Immature natural killer cell (primary cell): ENCODE results near the gene SLC44A3. TPM values are rescaled to one million over a fixed set of nuclear protein-coding genes. Genes with fewer than 3 reads are reported as not detected.

Source experiments
- DNase-seq, 3 donors: peaks; one replicate each; pipeline ENCODE4 v3.0.0; 2022; ENCODE audit warnings: mixed read lengths in 1 of 3
- H3K27ac Mint-ChIP-seq, 6 donors: one replicate each; pipeline ENCODE4 v1.8.0; 2020; ENCODE audit warnings: mixed read lengths in 6 of 6, mild to moderate bottlenecking in 5 of 6, inconsistent platforms in 4 of 6, moderate library complexity in 3 of 6
- H3K27me3 Mint-ChIP-seq, 3 donors: one replicate each; pipeline ENCODE4 v1.8.0; 2020 to 2021; ENCODE audit warnings: low read depth in 3 of 3, mild to moderate bottlenecking in 3 of 3, mixed read lengths in 3 of 3, moderate library complexity in 3 of 3, inconsistent platforms in 1 of 3
- H3K36me3 Mint-ChIP-seq, 3 donors: one replicate each; pipeline ENCODE4 v1.8.0; 2020; ENCODE audit warnings: mixed read lengths in 3 of 3, inconsistent platforms in 2 of 3, mild to moderate bottlenecking in 2 of 3
- H3K4me1 Mint-ChIP-seq, 2 donors: one replicate each; pipeline ENCODE4 v1.8.0; 2020; ENCODE audit warnings: inconsistent platforms in 2 of 2, mild to moderate bottlenecking in 2 of 2, mixed read lengths in 2 of 2, moderate library complexity in 1 of 2
- H3K4me3 Mint-ChIP-seq, 5 donors: one replicate each; pipeline ENCODE4 v1.8.0; 2020; ENCODE audit warnings: mild to moderate bottlenecking in 5 of 5, mixed read lengths in 5 of 5, inconsistent platforms in 3 of 5, moderate library complexity in 3 of 5
- H3K9me3 Mint-ChIP-seq, 6 donors: one replicate each; pipeline ENCODE4 v1.8.0; 2020; ENCODE audit warnings: mild to moderate bottlenecking in 6 of 6, mixed read lengths in 6 of 6, inconsistent platforms in 4 of 6, moderate library complexity in 3 of 6
- polyA plus RNA-seq, 3 donors: library from polyadenylated mRNA; unstranded; fragments of 300-500 nt; fragmentation: Illumina TruSeq; gene quantifications; one replicate each; pipeline ENCODE4 v1.2.3, GENCODE V29; 2021

SLC44A3 gene
- polyA plus RNA-seq, 3 donors from 2014 or later = not detected

GRCh38 chr1:94858276-94858675 lies 38.1 kb downstream of the SLC44A3 start:
- Mint-ChIP-seq H3K27ac (no peak overlapping the region), H3K27me3 (peaks cover 0 to 2% (median 0%) of the 10 kb centered on the region in 3 donors), H3K36me3 (no peaks in the 10 kb centered on the region), H3K4me3 (no peak overlapping the region), H3K4me1 (no peaks in the 10 kb centered on the region), H3K9me3 (no peaks in the 10 kb centered on the region)
- DNase-seq = no peak

- Mint-ChIP-seq H3K36me3 (no peaks in the 10 kb centered on the region), H3K4me1 (no peaks in the 10 kb centered on the region), H3K27ac (no peak overlapping the region), H3K9me3 (no peaks in the 10 kb centered on the region), H3K27me3 (peaks cover 0 to 2% (median 0%) of the 10 kb centered on the region in 3 donors), H3K4me3 (no peak overlapping the region)
- DNase-seq = no peak
Observed at GRCh38 chr1:94859174-94859573, 39.0 kb downstream of the SLC44A3 start.

DNA sequence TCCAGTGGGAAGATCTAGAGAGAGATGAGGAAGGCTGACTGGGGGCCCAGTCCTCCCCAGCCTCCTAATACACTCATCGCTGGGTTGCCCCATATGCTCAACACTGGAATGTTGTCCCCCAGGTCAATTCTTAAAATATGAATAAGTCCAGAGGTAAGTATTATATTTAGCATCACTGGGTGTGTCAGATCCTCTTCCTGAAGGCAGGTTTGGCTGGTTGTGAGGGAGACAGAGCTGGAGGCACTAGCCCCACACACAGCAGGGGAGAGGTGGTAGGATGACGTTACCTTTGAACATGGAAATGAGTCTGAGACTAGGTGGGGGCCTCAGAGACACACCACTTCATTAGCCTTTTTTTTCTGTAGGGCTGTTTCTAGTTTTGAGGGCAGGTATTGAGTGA lies 42.6 kb downstream of the SLC44A3 start:
- Mint-ChIP-seq H3K36me3 (no peaks in the 10 kb centered on the region), H3K27me3 (peaks cover 0 to 6% (median 0%) of the 10 kb centered on the region in 3 donors), H3K4me3 (no peak overlapping the region), H3K9me3 (no peaks in the 10 kb centered on the region), H3K4me1 (no peaks in the 10 kb centered on the region), H3K27ac (no peak overlapping the region)
- no peak for DNase-seq

DNA sequence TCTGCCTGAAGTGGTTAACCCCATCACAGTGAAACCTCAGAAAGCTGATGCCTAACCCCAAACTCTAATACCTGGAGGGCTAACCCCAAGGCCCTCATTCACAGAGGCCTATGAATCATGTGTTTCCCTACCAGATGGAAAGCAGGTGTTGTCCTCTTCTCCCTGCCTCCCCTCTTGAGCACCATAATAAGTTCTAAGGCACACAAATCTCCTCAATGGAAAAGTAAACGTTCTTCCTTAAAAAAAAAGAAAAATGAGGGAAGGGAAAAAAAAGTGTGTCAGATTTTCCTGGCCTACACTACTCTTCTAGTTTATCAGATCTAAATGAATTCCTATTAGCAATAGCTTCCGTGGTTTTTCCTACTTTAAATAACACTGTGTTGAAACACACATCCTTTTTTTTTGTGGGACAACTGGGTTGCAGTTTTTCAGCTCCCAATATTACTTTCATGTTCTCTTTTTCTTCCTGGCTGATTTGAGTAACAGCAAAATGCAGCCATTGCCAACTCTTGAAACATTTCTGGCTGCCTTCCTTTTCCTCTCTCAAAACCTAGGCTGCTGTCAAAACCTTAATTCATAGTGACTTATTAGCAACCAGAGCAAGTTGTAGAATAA lies 43.2 kb downstream of the SLC44A3 start:
- Mint-ChIP-seq H3K27ac (no peak overlapping the region), H3K36me3 (no peaks in the 10 kb centered on the region), H3K27me3 (peaks cover 0 to 6% (median 0%) of the 10 kb centered on the region in 3 donors), H3K9me3 (no peaks in the 10 kb centered on the region), H3K4me3 (no peak overlapping the region), H3K4me1 (no peaks in the 10 kb centered on the region)
- no peak for DNase-seq

GRCh38 chr1:94863919-94864318 lies 43.8 kb downstream of the SLC44A3 start:
- no peak overlapping the region for H3K4me3 Mint-ChIP-seq
- H3K36me3 Mint-ChIP-seq = no peaks in the 10 kb centered on the region

DNA sequence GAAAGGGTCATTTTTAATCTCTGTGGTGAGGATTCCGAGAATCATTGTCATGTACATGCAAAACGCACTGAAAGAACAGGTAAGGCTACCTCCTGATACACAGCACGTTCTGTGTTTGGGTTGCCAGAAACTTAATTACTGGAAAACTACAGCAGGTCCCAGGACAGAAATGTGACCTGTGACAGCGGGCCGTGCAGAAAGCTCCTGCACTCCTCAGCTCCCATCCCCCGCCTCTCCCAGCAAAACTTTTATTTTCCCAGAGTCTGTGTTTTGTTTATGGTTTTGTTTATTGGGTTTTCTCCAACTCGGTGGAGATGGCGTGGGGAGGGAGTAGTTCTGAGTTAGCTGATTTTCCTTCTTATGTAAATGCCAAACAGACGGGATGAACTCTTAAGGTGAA lies 44.7 kb downstream of the SLC44A3 start:
- Mint-ChIP-seq H3K36me3 (no peaks in the 10 kb centered on the region), H3K4me3 (no peak overlapping the region), H3K4me1 (no peaks in the 10 kb centered on the region), H3K9me3 (no peaks in the 10 kb centered on the region), H3K27me3 (peaks cover 0 to 8% (median 0%) of the 10 kb centered on the region in 3 donors), H3K27ac (no peak overlapping the region)
- DNase-seq = no peak

More at GRCh38 chr1:94863919-94864318, 43.8 kb downstream of the SLC44A3 start:
- no peak for DNase-seq
- H3K9me3 Mint-ChIP-seq = no peaks in the 10 kb centered on the region
- H3K4me1 Mint-ChIP-seq = no peaks in the 10 kb centered on the region
- peaks cover 0 to 6% (median 0%) of the 10 kb centered on the region in 3 donors for H3K27me3 Mint-ChIP-seq
- no peak overlapping the region for H3K27ac Mint-ChIP-seq

DNA sequence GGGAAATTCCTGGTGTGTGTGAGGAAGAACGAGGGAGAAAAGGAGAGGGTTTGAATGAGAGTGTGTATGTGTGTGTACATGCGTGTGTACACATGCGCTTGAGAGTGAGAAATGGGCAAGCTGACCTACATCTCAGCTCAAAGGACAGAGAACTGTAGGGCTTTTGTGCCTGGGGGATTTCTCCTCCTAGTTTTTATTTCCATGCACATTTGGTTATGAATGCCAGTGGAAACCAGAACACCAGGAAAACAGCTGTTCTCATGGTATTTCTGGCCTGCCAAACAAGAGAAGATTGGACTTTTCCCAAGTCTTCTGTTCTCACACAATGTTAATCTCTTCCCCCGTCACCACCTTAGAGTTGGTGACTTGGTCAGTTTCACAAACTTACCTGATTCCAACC lies 45.2 kb downstream of the SLC44A3 start:
- no peak for DNase-seq
- Mint-ChIP-seq H3K4me3 (no peak overlapping the region), H3K9me3 (no peaks in the 10 kb centered on the region), H3K27me3 (peaks cover 0 to 6% (median 0%) of the 10 kb centered on the region in 3 donors), H3K27ac (no peak overlapping the region), H3K4me1 (no peaks in the 10 kb centered on the region), H3K36me3 (no peaks in the 10 kb centered on the region)

DNA sequence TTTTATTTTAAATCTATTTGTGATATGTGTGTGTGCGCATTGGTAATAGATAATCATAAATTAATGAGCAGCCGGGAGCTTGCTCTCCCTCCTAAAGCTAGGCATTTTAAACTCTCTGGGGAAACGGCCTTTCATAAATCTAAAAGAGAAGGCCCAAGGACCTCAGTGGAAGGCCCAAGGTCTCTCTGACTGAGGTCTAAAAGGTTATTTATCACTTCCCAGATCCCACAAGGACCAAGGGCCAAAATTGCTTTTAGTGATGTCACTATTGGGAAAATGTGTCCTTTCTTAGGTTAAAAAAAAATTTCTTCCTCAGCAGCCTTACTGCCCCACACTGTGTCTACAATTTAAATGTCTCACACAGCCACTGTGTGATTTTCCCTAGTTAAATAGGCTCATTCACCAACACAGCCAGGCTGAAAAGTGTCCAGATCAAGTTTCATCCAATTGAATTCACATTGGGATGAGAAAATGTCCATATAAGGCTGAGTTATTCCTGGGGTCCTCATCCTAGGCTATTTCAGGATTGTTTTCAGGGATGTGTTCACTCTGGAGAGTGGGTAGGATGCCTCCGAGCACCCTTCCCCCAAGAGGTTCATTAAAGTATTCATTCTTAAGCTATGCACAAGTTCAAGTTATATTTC lies 46.1 kb downstream of the SLC44A3 start:
- Mint-ChIP-seq H3K9me3 (no peaks in the 10 kb centered on the region), H3K36me3 (no peaks in the 10 kb centered on the region), H3K4me3 (no peak overlapping the region), H3K27me3 (peaks cover 0 to 6% (median 2%) of the 10 kb centered on the region in 3 donors), H3K4me1 (no peaks in the 10 kb centered on the region), H3K27ac (no peak overlapping the region)
- DNase-seq = no peak

GRCh38 chr1:94871031-94871430 lies 50.9 kb downstream of the SLC44A3 start:
- DNase-seq = no peak
- no peak overlapping the region for H3K27ac Mint-ChIP-seq
- H3K27me3 Mint-ChIP-seq = peaks cover 0 to 7% (median 2%) of the 10 kb centered on the region in 3 donors
- no peak overlapping the region for H3K4me3 Mint-ChIP-seq
- no peaks in the 10 kb centered on the region for H3K4me1 Mint-ChIP-seq
- no peaks in the 10 kb centered on the region for H3K9me3 Mint-ChIP-seq
- no peaks in the 10 kb centered on the region for H3K36me3 Mint-ChIP-seq

DNA sequence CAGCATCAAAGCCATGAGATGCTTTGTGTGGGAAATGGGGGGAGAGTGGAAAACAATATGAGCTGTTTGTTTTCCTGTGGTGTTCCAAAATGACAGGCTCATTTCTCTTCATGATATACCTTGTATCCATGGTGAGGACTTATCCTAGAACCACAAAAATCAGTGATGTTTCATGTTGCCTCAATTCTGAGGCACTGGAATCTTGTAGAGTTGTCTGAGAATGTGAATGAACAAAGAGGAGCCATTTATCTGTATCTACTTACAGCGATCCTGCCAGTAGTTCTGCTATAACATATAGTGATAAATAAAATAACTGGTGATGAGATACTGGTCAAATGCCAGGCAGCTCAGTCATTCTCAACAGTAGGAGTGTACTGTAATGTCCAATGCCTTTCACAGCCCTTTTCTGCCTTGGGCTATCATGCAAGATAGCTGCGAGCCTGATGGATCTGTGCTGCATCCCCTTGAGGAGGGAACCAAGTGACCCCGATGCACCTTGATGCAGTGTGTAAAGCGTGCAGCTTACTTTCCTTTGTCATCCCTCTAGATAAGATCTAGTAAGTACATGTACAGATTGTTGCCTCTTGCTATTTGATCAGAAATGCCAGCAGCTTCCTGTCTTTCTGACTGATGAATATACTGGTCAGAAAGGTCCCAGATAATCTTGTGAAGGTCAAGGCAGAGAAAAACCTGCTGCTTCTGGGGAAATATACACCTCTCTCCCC lies 52.8 kb downstream of the SLC44A3 start:
- no peaks in the 10 kb centered on the region for H3K36me3 Mint-ChIP-seq
- no peaks in the 10 kb centered on the region for H3K4me1 Mint-ChIP-seq
- H3K27ac Mint-ChIP-seq = no peak overlapping the region
- H3K9me3 Mint-ChIP-seq = no peaks in the 10 kb centered on the region
- peaks cover 2 to 4% (median 4%) of the 10 kb centered on the region in 3 donors for H3K27me3 Mint-ChIP-seq
- H3K4me3 Mint-ChIP-seq = no peak overlapping the region
- no peak for DNase-seq

GRCh38 chr1:94873520-94874351 lies 53.6 kb downstream of the SLC44A3 start:
- H3K27me3 Mint-ChIP-seq = peaks cover 2 to 4% (median 4%) of the 10 kb centered on the region in 3 donors

GRCh38 chr1:94874423-94874822 lies 54.3 kb downstream of the SLC44A3 start:
- H3K4me1 Mint-ChIP-seq = no peaks in the 10 kb centered on the region
- peaks cover 2 to 4% (median 4%) of the 10 kb centered on the region in 3 donors for H3K27me3 Mint-ChIP-seq
- no peak for DNase-seq
- H3K9me3 Mint-ChIP-seq = no peaks in the 10 kb centered on the region
- no peaks in the 10 kb centered on the region for H3K36me3 Mint-ChIP-seq
- H3K27ac Mint-ChIP-seq = no peak overlapping the region
- H3K4me3 Mint-ChIP-seq = no peak overlapping the region

More at GRCh38 chr1:94873520-94874351, 53.6 kb downstream of the SLC44A3 start:
- H3K36me3 Mint-ChIP-seq = no peaks in the 10 kb centered on the region
- no peak overlapping the region for H3K4me3 Mint-ChIP-seq
- H3K9me3 Mint-ChIP-seq = no peaks in the 10 kb centered on the region
- H3K27ac Mint-ChIP-seq = no peak overlapping the region
- DNase-seq = no peak
- H3K4me1 Mint-ChIP-seq = no peaks in the 10 kb centered on the region

GRCh38 chr1:94875794-94876193 lies 55.6 kb downstream of the SLC44A3 start:
- no peak for DNase-seq
- Mint-ChIP-seq H3K27ac (no peak overlapping the region), H3K27me3 (peaks cover under 1 to 6% (median 4%) of the 10 kb centered on the region in 3 donors), H3K9me3 (no peaks in the 10 kb centered on the region), H3K36me3 (no peaks in the 10 kb centered on the region), H3K4me1 (no peaks in the 10 kb centered on the region), H3K4me3 (no peak overlapping the region)
